ENCODE measurements around the gene C1QTNF12. TPM values are rescaled to one million over a fixed set of nuclear protein-coding genes. Genes with fewer than 3 reads are reported as not detected.

C1QTNF12 gene
- total RNA-seq, 1 experiment from 2014 or later = 4.4 TPM

GRCh38 chr1:1262758-1263157, 16.2 kb upstream of the C1QTNF12 start:
- Histone ChIP-seq H3K4me1 (ENCODE audit: insufficient read depth, low read length, poor library complexity, severe bottlenecking) (no peaks in the 10 kb centered on the region), H3K27me3 (replicated peaks; ENCODE audit: insufficient read depth, low read depth, low read length, poor library complexity) (no peaks in the 10 kb centered on the region), H3K4me3 (ENCODE audit: low read depth, low read length, poor library complexity, severe bottlenecking) (no peak overlapping the region), H3K27ac (ENCODE audit: low read depth, low read length, poor library complexity, severe bottlenecking) (no peak overlapping the region), H3K9me3 (ENCODE audit: low read depth, low read length, poor library complexity, severe bottlenecking) (no peaks in the 10 kb centered on the region), H3K36me3 (ENCODE audit: insufficient read depth, low read length, poor library complexity, severe bottlenecking) (peaks cover 47% of the 10 kb centered on the region)
- no peak for TF ChIP-seq EZH2 (IDR thresholded peaks at IDR 0.05; ENCODE audit: borderline replicate concordance, low read depth, low read length, poor library complexity, severe bottlenecking)
- TF ChIP-seq CTCF (conservative IDR thresholded peaks at IDR 0.05; ENCODE audit: low read depth, low read length) = no peak
- no peak for DNase-seq (ENCODE audit: low spot score)
- BruUV-seq (replicated peaks) = no TSS peak
- CTCF ChIA-PET = no interaction called here
- POLR2A ChIA-PET (ENCODE audit: low non-redundant PET) = no interaction called here
- intact Hi-C loops (cut with micrococcal nuclease; ENCODE audit: unreplicated experiment) = no loop called here

- TF ChIP-seq EZH2 (IDR thresholded peaks at IDR 0.05; ENCODE audit: borderline replicate concordance, low read depth, low read length, poor library complexity, severe bottlenecking) (no peak), CTCF (conservative IDR thresholded peaks at IDR 0.05; ENCODE audit: low read depth, low read length) (no peak)
- no peaks in the 10 kb centered on the region for H3K4me1 ChIP-seq (ENCODE audit: insufficient read depth, low read length, poor library complexity, severe bottlenecking)
- H3K36me3 ChIP-seq (ENCODE audit: insufficient read depth, low read length, poor library complexity, severe bottlenecking) = peaks cover 40% of the 10 kb centered on the region
Observed at GRCh38 chr1:1262071-1262470, 15.5 kb upstream of the C1QTNF12 start.

GRCh38 chr1:1260843-1261560, 14.5 kb upstream of the C1QTNF12 start:
- no TSS peak for BruUV-seq (replicated peaks)
- ChIA-PET POLR2A (ENCODE audit: low non-redundant PET) (no interaction called here), CTCF (interaction anchor here (0.6 kb wide), 1 partner anchor 14 kb away, joined by 6 read pairs; no protein-coding TSS in a partner anchor)
- no peak overlapping the region for H3K27ac ChIP-seq (ENCODE audit: low read depth, low read length, poor library complexity, severe bottlenecking)
- no peaks in the 10 kb centered on the region for H3K4me1 ChIP-seq (ENCODE audit: insufficient read depth, low read length, poor library complexity, severe bottlenecking)
- H3K9me3 ChIP-seq (ENCODE audit: low read depth, low read length, poor library complexity, severe bottlenecking) = no peaks in the 10 kb centered on the region
- H3K4me3 ChIP-seq (ENCODE audit: low read depth, low read length, poor library complexity, severe bottlenecking) = no peak overlapping the region
- H3K27me3 ChIP-seq (replicated peaks; ENCODE audit: insufficient read depth, low read depth, low read length, poor library complexity) = no peaks in the 10 kb centered on the region
- peaks cover 44% of the 10 kb centered on the region for H3K36me3 ChIP-seq (ENCODE audit: insufficient read depth, low read length, poor library complexity, severe bottlenecking)
- intact Hi-C loops (cut with micrococcal nuclease; ENCODE audit: unreplicated experiment) = no loop called here
- no peak for DNase-seq (ENCODE audit: low spot score)
- TF ChIP-seq EZH2 (IDR thresholded peaks at IDR 0.05; ENCODE audit: borderline replicate concordance, low read depth, low read length, poor library complexity, severe bottlenecking) (no peak), CTCF (conservative IDR thresholded peaks at IDR 0.05; ENCODE audit: low read depth, low read length) (no peak)

More at GRCh38 chr1:1262071-1262470, 15.5 kb upstream of the C1QTNF12 start:
- intact Hi-C loops (cut with micrococcal nuclease; ENCODE audit: unreplicated experiment) = no loop called here
- BruUV-seq (replicated peaks) = no TSS peak
- DNase-seq (ENCODE audit: low spot score) = no peak
- ChIA-PET POLR2A (ENCODE audit: low non-redundant PET) (no interaction called here), CTCF (no interaction called here)
- Histone ChIP-seq H3K27me3 (replicated peaks; ENCODE audit: insufficient read depth, low read depth, low read length, poor library complexity) (no peaks in the 10 kb centered on the region), H3K9me3 (ENCODE audit: low read depth, low read length, poor library complexity, severe bottlenecking) (no peaks in the 10 kb centered on the region), H3K4me3 (ENCODE audit: low read depth, low read length, poor library complexity, severe bottlenecking) (no peak overlapping the region), H3K27ac (ENCODE audit: low read depth, low read length, poor library complexity, severe bottlenecking) (no peak overlapping the region)

Data from A673 (cell line).